HG03175 (cell line): ENCODE data around the gene REPIN1.

Experiments used
- ATAC-seq: cut with Tn5 transposase; IDR thresholded peaks from one replicate; pipeline ENCODE4 v1.9.1; 2021; ENCODE audit warnings: mild to moderate bottlenecking, moderate library complexity; ENCODE audit not compliant: unreplicated experiment

Gene REPIN1

GRCh38 chr7:150404805-150405583, 36.4 kb downstream of the REPIN1 start:
- ATAC-seq, result peak; percentile 46

GRCh38 chr7:150405584-150406311, 37.1 kb downstream of the REPIN1 start:
- no peak for ATAC-seq

GRCh38 chr7:150406312-150406566, 37.6 kb downstream of the REPIN1 start:
- ATAC-seq, result no peak

GRCh38 chr7:150406567-150407421, 38.2 kb downstream of the REPIN1 start:
- peak; percentile 67 for ATAC-seq

GRCh38 chr7:150407588-150408392, 39.2 kb downstream of the REPIN1 start:
- no peak for ATAC-seq

- ATAC-seq, result peak; percentile 33
Measured at GRCh38 chr7:150408393-150409299, 40.0 kb downstream of the REPIN1 start.

GRCh38 chr7:150409300-150410030, 40.8 kb downstream of the REPIN1 start:
- ATAC-seq, result no peak

- no peak for ATAC-seq
Measured at GRCh38 chr7:150410131-150410530, 41.5 kb downstream of the REPIN1 start.

GRCh38 chr7:150410680-150411346, 42.2 kb downstream of the REPIN1 start:
- ATAC-seq, result no peak

- ATAC-seq, result no peak
Measured at GRCh38 chr7:150411606-150412005, 43.0 kb downstream of the REPIN1 start.

GRCh38 chr7:150412016-150412415, 43.4 kb downstream of the REPIN1 start:
- no peak for ATAC-seq

GRCh38 chr7:150412518-150413488, 44.2 kb downstream of the REPIN1 start:
- no peak for ATAC-seq

GRCh38 chr7:150413640-150414081, 45.0 kb downstream of the REPIN1 start:
- no peak for ATAC-seq

GRCh38 chr7:150415161-150416153, 46.8 kb downstream of the REPIN1 start:
- no peak for ATAC-seq

GRCh38 chr7:150417239-150417638, 48.6 kb downstream of the REPIN1 start:
- ATAC-seq, result no peak

GRCh38 chr7:150417863-150418262, 49.2 kb downstream of the REPIN1 start:
- no peak for ATAC-seq
